Peyer's patch (tissue), 4 donors: ENCODE results near the gene SLC25A22.

Experiments
- CTCF ChIP-seq, 6 experiments: fragments of 450-650 bp in 4 of 6; fragments of 200-600 bp in 2 of 6; sonication (generic) in 1 of 6; IDR thresholded peaks; one replicate each; pipeline ENCODE4 v1.5.1; 2017 to 2019; ENCODE audit warnings: antibody characterized with exemption in 6 of 6, mild to moderate bottlenecking in 3 of 6, moderate library complexity in 1 of 6
- POLR2A ChIP-seq, 2 donors: fragments of 450-650 bp; IDR thresholded peaks; one replicate each; pipeline ENCODE4 v1.5.1; 2017; ENCODE audit warnings: antibody characterized with exemption in 2 of 2, mild to moderate bottlenecking in 2 of 2, moderate library complexity in 2 of 2

- TF ChIP-seq CTCF (IDR thresholded peaks at IDR 0.05), result peak in 2 of 6 experiments; percentile 7 to 14
- TF ChIP-seq POLR2A (IDR thresholded peaks at IDR 0.05), result peak; percentile 56 to 57
These were observed 22.8 kb upstream of the SLC25A22 start for GRCh38 chr11:820655-821511.
